ENCODE measurements around the gene LRRC8B.

- TF ChIP-seq ELF1 (IDR thresholded peaks at IDR 0.05) (no peak), CTCF (IDR thresholded peaks at IDR 0.05) (no peak), FOXJ3 (CRISPR knock-in tag; IDR thresholded peaks at IDR 0.05) (no peak), TAF1 (IDR thresholded peaks at IDR 0.05; ENCODE audit: borderline replicate concordance, low read depth, low read length) (no peak), USF1 (IDR thresholded peaks at IDR 0.05; ENCODE audit: borderline replicate concordance, low read depth) (no peak), EP300 (IDR thresholded peaks at IDR 0.05; ENCODE audit: borderline replicate concordance in 1 of 2, low read depth in 1 of 2, low read length in 1 of 2) (no peak), JUND (IDR thresholded peaks at IDR 0.05) (no peak), SMC3 (IDR thresholded peaks at IDR 0.05; ENCODE audit: low read depth, low read length) (no peak), YY1 (IDR thresholded peaks at IDR 0.05; ENCODE audit: low read depth) (no peak), SIN3A (IDR thresholded peaks at IDR 0.05; ENCODE audit: borderline replicate concordance, low read depth, low read length) (no peak), USF2 (IDR thresholded peaks at IDR 0.05; ENCODE audit: borderline replicate concordance, low read depth, low read length) (no peak), RXRA (IDR thresholded peaks at IDR 0.05; ENCODE audit: borderline replicate concordance, low read depth) (no peak), TCF12 (IDR thresholded peaks at IDR 0.05) (no peak)
Observed at GRCh38 chr1:89607156-89607555, 82.5 kb downstream of the LRRC8B start.
